GM12892 (cell line): Measurements from ENCODE around the gene RNASEH1.
A peak's percentile ranks its signal among the peaks of the same experiment; 100 is the strongest.

ENCODE experiments used
- POLR2AphosphoS5 ChIP-seq: IDR thresholded peaks from 2 replicates; pipeline ENCODE4 v1.6.1; 2011; ENCODE audit warnings: low read depth, low read length, control low read depth
- TAF1 ChIP-seq: IDR thresholded peaks from 2 replicates; pipeline ENCODE4 v1.6.1; 2011; ENCODE audit warnings: low read depth, mild to moderate bottlenecking, control low read depth, low read length, borderline replicate concordance

DNA sequence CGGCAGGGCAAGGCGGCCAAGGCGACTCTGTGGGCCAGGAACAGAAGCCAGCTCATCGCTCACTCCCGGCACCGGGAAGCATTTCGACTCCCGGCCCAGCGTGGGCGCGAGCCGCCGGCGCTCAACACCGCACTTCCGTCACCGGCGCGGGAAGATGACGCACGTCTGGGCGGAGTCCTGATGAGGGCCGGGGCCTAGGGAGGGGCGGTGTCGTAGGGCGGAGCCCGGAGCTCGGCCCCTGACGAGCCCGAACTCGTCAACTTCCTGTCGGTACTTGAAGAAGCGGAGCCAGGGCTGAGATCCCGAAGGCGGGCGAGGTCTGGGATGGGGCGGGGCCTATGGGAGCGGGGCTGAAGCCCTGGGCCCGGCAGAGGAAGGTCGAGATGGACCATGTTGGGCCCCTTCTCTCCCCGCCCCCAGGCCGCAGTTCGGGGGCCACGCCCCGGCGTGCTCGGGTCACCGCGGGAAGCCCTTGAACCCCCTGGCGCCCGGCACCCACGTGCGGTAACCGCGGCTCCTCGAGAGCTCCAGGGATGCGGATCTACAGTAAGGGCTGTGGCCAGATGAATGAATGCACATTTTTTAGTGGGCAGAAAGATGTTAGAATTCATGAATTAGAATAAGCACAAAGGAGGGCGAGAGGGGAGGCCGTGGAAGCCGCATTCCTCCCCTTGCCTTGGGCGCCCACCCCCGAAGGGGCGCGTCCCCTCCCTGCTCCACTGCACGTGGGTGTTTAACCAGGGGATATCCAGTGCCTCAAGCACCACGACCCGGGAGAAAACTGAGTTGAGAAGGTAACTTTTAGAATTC lies at the start of gene RNASEH1:
- TF ChIP-seq TAF1 = peak; percentile 51; the same call in 1 of the 2 replicates
- TF ChIP-seq POLR2AphosphoS5 = peak; percentile 90
